Measurements from ENCODE around the gene STK11.

STK11 gene

GRCh38 chr19:1182068-1182467, 23.5 kb upstream of the STK11 start:
- TF ChIP-seq CTCF (conservative IDR thresholded peaks at IDR 0.05; ENCODE audit: low read depth, low read length) = no peak
- no peak overlapping the region for H3K4me2 ChIP-seq
- H3K9ac ChIP-seq = no peak overlapping the region
- no peaks in the 10 kb centered on the region for H4K20me1 ChIP-seq (ENCODE audit: insufficient read depth)
- no peak overlapping the region for H2AFZ ChIP-seq (ENCODE audit: low read depth)
- H3K4me3 ChIP-seq (IDR thresholded peaks at IDR 0.05; ENCODE audit: insufficient read depth, low read depth, low read length) = no peak overlapping the region
- H3K27me3 ChIP-seq (ENCODE audit: insufficient read depth, low read depth) = no peaks in the 10 kb centered on the region
- peaks cover 9% of the 10 kb centered on the region for H3K4me1 ChIP-seq (ENCODE audit: low read depth, poor library complexity, severe bottlenecking)
- no peaks in the 10 kb centered on the region for H3K79me2 ChIP-seq (ENCODE audit: insufficient read depth, low read depth)
- no peak overlapping the region for H3K27ac ChIP-seq
- no peaks in the 10 kb centered on the region for H3K36me3 ChIP-seq (ENCODE audit: insufficient read depth)

- H3K4me3 ChIP-seq (IDR thresholded peaks at IDR 0.05; ENCODE audit: insufficient read depth, low read depth, low read length) = no peak overlapping the region
- TF ChIP-seq CTCF (conservative IDR thresholded peaks at IDR 0.05; ENCODE audit: low read depth, low read length) = no peak
- H3K36me3 ChIP-seq (ENCODE audit: insufficient read depth) = no peaks in the 10 kb centered on the region
- H3K4me2 ChIP-seq = no peak overlapping the region
- no peak overlapping the region for H2AFZ ChIP-seq (ENCODE audit: low read depth)
- H3K4me1 ChIP-seq (ENCODE audit: low read depth, poor library complexity, severe bottlenecking) = peaks cover 9% of the 10 kb centered on the region
- H3K27ac ChIP-seq = no peak overlapping the region
- H3K9ac ChIP-seq = no peak overlapping the region
- H3K27me3 ChIP-seq (ENCODE audit: insufficient read depth, low read depth) = no peaks in the 10 kb centered on the region
- H3K79me2 ChIP-seq (ENCODE audit: insufficient read depth, low read depth) = no peaks in the 10 kb centered on the region
- no peaks in the 10 kb centered on the region for H4K20me1 ChIP-seq (ENCODE audit: insufficient read depth)
Observed at GRCh38 chr19:1182727-1183126, 22.9 kb upstream of the STK11 start.

GRCh38 chr19:1183543-1184172, 21.9 kb upstream of the STK11 start:
- Histone ChIP-seq H3K79me2 (ENCODE audit: insufficient read depth, low read depth) (no peaks in the 10 kb centered on the region), H3K27me3 (ENCODE audit: insufficient read depth, low read depth) (no peaks in the 10 kb centered on the region), H2AFZ (ENCODE audit: low read depth) (no peak overlapping the region), H3K4me1 (ENCODE audit: low read depth, poor library complexity, severe bottlenecking) (peaks cover 9% of the 10 kb centered on the region), H4K20me1 (ENCODE audit: insufficient read depth) (no peaks in the 10 kb centered on the region), H3K4me3 (IDR thresholded peaks at IDR 0.05; ENCODE audit: insufficient read depth, low read depth, low read length) (no peak overlapping the region), H3K36me3 (ENCODE audit: insufficient read depth) (no peaks in the 10 kb centered on the region), H3K9ac (no peak overlapping the region), H3K27ac (no peak overlapping the region), H3K4me2 (no peak overlapping the region)
- TF ChIP-seq CTCF (conservative IDR thresholded peaks at IDR 0.05; ENCODE audit: low read depth, low read length) = no peak

- H3K27ac ChIP-seq = no peak overlapping the region
Observed at GRCh38 chr19:1189419-1189818, 16.2 kb upstream of the STK11 start.

More at GRCh38 chr19:1189419-1189818, 16.2 kb upstream of the STK11 start:
- Histone ChIP-seq H3K79me2 (ENCODE audit: insufficient read depth, low read depth) (no peaks in the 10 kb centered on the region), H3K4me2 (no peak overlapping the region), H3K4me1 (ENCODE audit: low read depth, poor library complexity, severe bottlenecking) (no peaks in the 10 kb centered on the region), H2AFZ (ENCODE audit: low read depth) (no peak overlapping the region), H3K36me3 (ENCODE audit: insufficient read depth) (no peaks in the 10 kb centered on the region), H3K4me3 (IDR thresholded peaks at IDR 0.05; ENCODE audit: insufficient read depth, low read depth, low read length) (no peak overlapping the region), H4K20me1 (ENCODE audit: insufficient read depth) (no peaks in the 10 kb centered on the region), H3K27me3 (ENCODE audit: insufficient read depth, low read depth) (no peaks in the 10 kb centered on the region), H3K9ac (no peak overlapping the region)
- TF ChIP-seq CTCF (conservative IDR thresholded peaks at IDR 0.05; ENCODE audit: low read depth, low read length) = no peak
